Sigmoid colon (tissue), 7 donors: ENCODE measurements around the gene FN1. TPM values are rescaled to one million over a fixed set of nuclear protein-coding genes. Genes with fewer than 3 reads are reported as not detected.

Experiments
- DNase-seq: peaks from one replicate; pipeline ENCODE4 v3.0.0-alpha.2; 2019
- H3K27ac ChIP-seq, 4 donors: fragments of 200-600 bp; sonication (generic); one replicate each; pipeline ENCODE4 v1.5.1; 2016 to 2019; ENCODE audit warnings: mild to moderate bottlenecking in 1 of 4
- H3K27me3 ChIP-seq, 3 donors: fragments of 200-600 bp; sonication (generic); one replicate each; pipeline ENCODE4 v1.5.1; 2019; ENCODE audit warnings: mild to moderate bottlenecking in 1 of 3
- H3K36me3 ChIP-seq, 4 donors: fragments of 200-600 bp; sonication (generic); one replicate each; pipeline ENCODE4 v1.5.1; 2016 to 2019
- H3K4me1 ChIP-seq, 4 donors: fragments of 200-600 bp; sonication (generic); one replicate each; pipeline ENCODE4 v1.5.1; 2017 to 2019
- H3K4me3 ChIP-seq, 4 donors: fragments of 200-600 bp; sonication (generic); one replicate each; pipeline ENCODE4 v1.5.1; 2017 to 2019; ENCODE audit warnings: mild to moderate bottlenecking in 2 of 4, moderate library complexity in 1 of 4
- H3K9me3 ChIP-seq, 4 donors: fragments of 200-600 bp in 3 of 4; sonication (generic) in 3 of 4; one replicate each; pipeline versions ENCODE4 v1.5.1 to v1.6.1; 2013 to 2019
- CTCF ChIP-seq, 4 experiments: fragments of 450-650 bp in 3 of 4; fragments of 200-600 bp in 1 of 4; IDR thresholded peaks; one replicate each; pipeline ENCODE4 v1.5.1; 2016 to 2019; ENCODE audit warnings: antibody characterized with exemption in 4 of 4, mild to moderate bottlenecking in 3 of 4, moderate library complexity in 2 of 4
- EP300 ChIP-seq, 4 donors: sonication (generic); formaldehyde crosslinking; IDR thresholded peaks; one replicate each; pipeline ENCODE4 v1.6.1; 2017; ENCODE audit warnings: antibody characterized with exemption in 4 of 4
- POLR2A ChIP-seq, 2 donors: fragments of 450-650 bp; IDR thresholded peaks; one replicate each; pipeline ENCODE4 v1.6.1; 2016; ENCODE audit warnings: antibody characterized with exemption in 2 of 2, mild to moderate bottlenecking in 2 of 2, moderate library complexity in 2 of 2
- POLR2AphosphoS5 ChIP-seq, 4 donors: sonication (generic); formaldehyde crosslinking; IDR thresholded peaks; one replicate each; pipeline ENCODE4 v1.6.1; 2017; ENCODE audit warnings: antibody characterized with exemption in 4 of 4
- WGBS, 2 donors: extraction: QIAGEN DNeasy Blood & Tissue Kit; methylation state at CpG; one replicate each; pipeline ENCODE4 v1.1.7; 2013; 5-methylcytosine and 5-hydroxymethylcytosine counted together
- intact Hi-C: fragments of 100-400 bp; cut with DNase I; formaldehyde crosslinking; loops from one replicate; pipeline ENCODE4 v1.15.1; 2023
- polyA plus RNA-seq, 3 donors: library from polyadenylated mRNA; stranded (reverse); fragments of 200-250 nt; gene quantifications; one replicate each; pipeline ENCODE4 v1.2.3, GENCODE V29; 2013
- total RNA-seq, 4 donors: library from RNA; depleted of rRNA; stranded (reverse); fragments of >200 nt; gene quantifications; one replicate each; pipeline ENCODE4 v1.1.0, GENCODE V29; 2016
- donor health status: healthy with polysubstance abuse.
- donor health status: Bipolar disorder and iron deficiency.
- donor health status: healthy.

Gene FN1
- total and polyA plus RNA-seq, 7 donors: 13.6 to 3,059 (median 671) TPM

- H3K4me1 ChIP-seq: peaks cover 0 to 14% (median 12%) of the 10 kb centered on the region in 4 donors
- no peak for DNase-seq
- intact Hi-C loops: no loop called here
- H3K4me3 ChIP-seq: no peak overlapping the region
- no peaks in the 10 kb centered on the region for H3K9me3 ChIP-seq
- no peak overlapping the region for H3K27ac ChIP-seq
- TF ChIP-seq EP300 (IDR thresholded peaks at IDR 0.05): no peak
- no peak for TF ChIP-seq POLR2A (IDR thresholded peaks at IDR 0.05)
- TF ChIP-seq CTCF (IDR thresholded peaks at IDR 0.05): no peak
- 79 to 90% methylated on average over 3 of the region's 3 CpGs for WGBS, 2 donors
- H3K27me3 ChIP-seq: no peaks in the 10 kb centered on the region
- H3K36me3 ChIP-seq: peaks cover 7 to 62% (median 14%) of the 10 kb centered on the region in 4 donors
These were observed 115.8 kb downstream of the FN1 start for GRCh38 chr2:215320102-215320501.

DNA sequence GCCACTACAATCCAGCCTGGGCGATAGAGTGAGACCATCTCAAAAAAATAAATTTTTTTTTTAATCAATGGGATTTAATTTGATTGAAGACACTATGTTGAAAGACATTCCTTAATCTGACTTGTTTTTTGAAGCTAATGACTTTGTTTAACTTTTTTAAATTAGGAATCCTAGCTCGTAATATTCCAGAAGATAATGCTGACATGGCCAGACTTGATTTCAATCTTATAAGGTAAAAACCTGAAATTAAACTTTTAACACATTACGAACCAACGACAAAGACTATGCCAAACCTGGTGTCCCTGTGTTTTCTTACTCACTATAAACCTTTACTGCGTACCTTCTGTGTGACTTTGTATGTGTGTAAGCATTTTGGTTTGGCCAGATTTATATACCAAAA, 116.4 kb downstream of the FN1 start:
- no peak for TF ChIP-seq EP300 (IDR thresholded peaks at IDR 0.05)
- TF ChIP-seq POLR2A (IDR thresholded peaks at IDR 0.05): no peak
- TF ChIP-seq POLR2AphosphoS5 (IDR thresholded peaks at IDR 0.05): no peak
- TF ChIP-seq CTCF (IDR thresholded peaks at IDR 0.05): no peak
- Histone ChIP-seq H3K36me3 (peaks cover 7 to 68% (median 14%) of the 10 kb centered on the region in 4 donors), H3K4me3 (no peak overlapping the region), H3K9me3 (no peaks in the 10 kb centered on the region), H3K4me1 (peaks cover 0 to 8% (median 8%) of the 10 kb centered on the region in 4 donors), H3K27ac (no peak overlapping the region), H3K27me3 (no peaks in the 10 kb centered on the region)
- DNase-seq: no peak
- 97% methylated on average over 5 of the region's 5 CpGs for WGBS, 2 donors
- intact Hi-C loops: loop anchor here (10.0 kb wide), 1 partner anchor 615 kb away; no protein-coding TSS in a partner anchor

DNA sequence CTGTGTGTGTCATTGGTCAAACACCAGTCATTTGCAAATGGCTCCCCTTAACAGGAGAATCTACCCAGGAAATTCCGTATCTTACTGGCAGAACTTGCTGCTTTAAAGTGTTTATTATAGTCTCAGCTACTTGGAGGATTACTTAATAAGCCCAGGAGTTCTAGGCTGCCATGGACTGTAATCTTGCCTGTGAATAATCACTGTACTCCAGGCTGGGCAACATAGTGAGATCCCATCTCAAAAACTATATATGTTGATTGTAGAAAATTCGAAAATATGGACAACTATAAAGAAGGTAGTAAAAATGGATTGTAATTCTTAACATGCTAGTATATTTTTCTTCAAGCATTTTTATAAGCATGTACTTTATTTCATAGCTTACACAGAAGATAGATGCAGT, 119.5 kb downstream of the FN1 start:
- intact Hi-C loops: loop anchor here (10.0 kb wide), 1 partner anchor 618 kb away; no protein-coding TSS in a partner anchor
- peaks cover 0 to 17% (median 13%) of the 10 kb centered on the region in 4 donors for H3K4me1 ChIP-seq
- 80 to 85% methylated on average over 2 of the region's 2 CpGs for WGBS, 2 donors
- no peak for DNase-seq
- no peaks in the 10 kb centered on the region for H3K27me3 ChIP-seq
- no peak for TF ChIP-seq POLR2AphosphoS5 (IDR thresholded peaks at IDR 0.05)
- no peak for TF ChIP-seq EP300 (IDR thresholded peaks at IDR 0.05)
- no peak for TF ChIP-seq CTCF (IDR thresholded peaks at IDR 0.05)
- no peak for TF ChIP-seq POLR2A (IDR thresholded peaks at IDR 0.05)
- H3K27ac ChIP-seq: no peak overlapping the region
- no peak overlapping the region for H3K4me3 ChIP-seq
- peaks cover 5 to 52% (median 14%) of the 10 kb centered on the region in 4 donors for H3K36me3 ChIP-seq
- no peaks in the 10 kb centered on the region for H3K9me3 ChIP-seq

DNA sequence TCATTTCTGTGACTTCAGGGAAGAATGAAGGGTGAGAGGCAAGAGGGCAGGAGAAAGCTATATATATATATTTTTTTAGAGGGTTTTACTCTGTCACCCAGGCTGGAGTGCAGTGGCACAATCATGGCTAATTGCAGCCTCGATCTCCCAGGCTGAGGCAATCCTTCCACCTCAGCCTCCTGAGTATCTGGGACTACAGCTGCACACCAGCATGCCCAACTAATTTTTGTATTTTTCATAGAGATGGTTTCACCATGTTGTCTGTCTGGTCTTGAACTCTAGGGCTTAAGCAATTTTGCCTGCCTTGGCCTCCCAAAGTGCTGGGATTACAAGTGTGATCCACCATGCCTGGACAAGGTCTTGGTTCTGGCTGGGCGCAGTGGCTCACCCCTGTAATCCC, 120.6 kb downstream of the FN1 start:
- Histone ChIP-seq H3K36me3 (peaks cover 0 to 42% (median 9%) of the 10 kb centered on the region in 4 donors), H3K9me3 (no peaks in the 10 kb centered on the region), H3K27ac (no peak overlapping the region), H3K4me1 (peaks cover 0 to 20% (median 13%) of the 10 kb centered on the region in 4 donors), H3K27me3 (no peaks in the 10 kb centered on the region), H3K4me3 (no peak overlapping the region)
- TF ChIP-seq POLR2AphosphoS5 (IDR thresholded peaks at IDR 0.05): no peak
- no peak for TF ChIP-seq POLR2A (IDR thresholded peaks at IDR 0.05)
- no peak for TF ChIP-seq CTCF (IDR thresholded peaks at IDR 0.05)
- intact Hi-C loops: loop anchor here (10.0 kb wide), 1 partner anchor 620 kb away; no protein-coding TSS in a partner anchor
- DNase-seq: no peak
- 97 to 99% methylated on average over 2 of the region's 2 CpGs for WGBS, 2 donors

- WGBS, 2 donors: 78 to 80% methylated on average over 1 of the region's 1 CpG
- Histone ChIP-seq H3K27me3 (no peaks in the 10 kb centered on the region), H3K4me3 (no peak overlapping the region), H3K36me3 (peaks cover 0 to 37% (median 7%) of the 10 kb centered on the region in 4 donors), H3K4me1 (peaks cover 0 to 20% (median 13%) of the 10 kb centered on the region in 4 donors), H3K9me3 (no peaks in the 10 kb centered on the region), H3K27ac (no peak overlapping the region)
- no peak for TF ChIP-seq POLR2AphosphoS5 (IDR thresholded peaks at IDR 0.05)
- TF ChIP-seq POLR2A (IDR thresholded peaks at IDR 0.05): no peak
- no peak for TF ChIP-seq EP300 (IDR thresholded peaks at IDR 0.05)
- no peak for TF ChIP-seq CTCF (IDR thresholded peaks at IDR 0.05)
- intact Hi-C loops: loop anchor here (10.0 kb wide), 1 partner anchor 620 kb away; no protein-coding TSS in a partner anchor
- DNase-seq: no peak
These were observed 121.0 kb downstream of the FN1 start for GRCh38 chr2:215314896-215315295.
